NB4 (cell line): ENCODE results near the gene NR6A1.

Experiments
- MYC ChIP-seq: IDR thresholded peaks from 2 replicates; pipeline ENCODE4 v1.6.1; 2011; ENCODE audit warnings: low read depth, low read length
- POLR2A ChIP-seq: IDR thresholded peaks from 2 replicates; pipeline ENCODE4 v1.6.1; 2011; ENCODE audit warnings: mild to moderate bottlenecking; ENCODE audit not compliant: insufficient read length; ENCODE audit errors: extremely low read depth
- TF ChIP-seq, protein P1 (sequence below): IDR thresholded peaks from one replicate; pipeline ENCODE4 v1.5.1; 2012; ENCODE audit warnings: low read depth, low read length

DNA sequence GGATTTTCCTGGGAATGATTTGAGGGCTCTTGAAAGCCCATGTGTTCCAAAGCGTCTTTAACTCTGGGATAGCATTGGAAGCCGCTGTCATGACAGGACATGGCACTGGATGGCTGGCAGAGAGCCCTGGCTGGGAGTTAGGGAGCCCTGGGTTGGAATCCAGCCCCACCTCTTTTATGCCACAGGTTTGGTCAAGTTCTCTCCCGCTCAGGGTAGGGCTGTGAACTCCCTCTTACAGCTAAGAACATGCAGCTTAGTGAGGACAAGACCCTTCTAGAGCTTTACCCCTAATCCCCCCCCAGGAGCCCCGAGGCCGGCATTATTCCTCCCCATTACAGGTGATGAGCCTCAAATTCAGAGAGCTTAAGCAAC lies 43.0 kb upstream of the NR6A1 start:
- TF ChIP-seq POLR2A (no peak), MYC (no peak)
- TF ChIP-seq, protein P1, sequence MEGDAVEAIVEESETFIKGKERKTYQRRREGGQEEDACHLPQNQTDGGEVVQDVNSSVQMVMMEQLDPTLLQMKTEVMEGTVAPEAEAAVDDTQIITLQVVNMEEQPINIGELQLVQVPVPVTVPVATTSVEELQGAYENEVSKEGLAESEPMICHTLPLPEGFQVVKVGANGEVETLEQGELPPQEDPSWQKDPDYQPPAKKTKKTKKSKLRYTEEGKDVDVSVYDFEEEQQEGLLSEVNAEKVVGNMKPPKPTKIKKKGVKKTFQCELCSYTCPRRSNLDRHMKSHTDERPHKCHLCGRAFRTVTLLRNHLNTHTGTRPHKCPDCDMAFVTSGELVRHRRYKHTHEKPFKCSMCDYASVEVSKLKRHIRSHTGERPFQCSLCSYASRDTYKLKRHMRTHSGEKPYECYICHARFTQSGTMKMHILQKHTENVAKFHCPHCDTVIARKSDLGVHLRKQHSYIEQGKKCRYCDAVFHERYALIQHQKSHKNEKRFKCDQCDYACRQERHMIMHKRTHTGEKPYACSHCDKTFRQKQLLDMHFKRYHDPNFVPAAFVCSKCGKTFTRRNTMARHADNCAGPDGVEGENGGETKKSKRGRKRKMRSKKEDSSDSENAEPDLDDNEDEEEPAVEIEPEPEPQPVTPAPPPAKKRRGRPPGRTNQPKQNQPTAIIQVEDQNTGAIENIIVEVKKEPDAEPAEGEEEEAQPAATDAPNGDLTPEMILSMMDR = no peak
